Measurements from ENCODE around the gene CACNG4.

DNA sequence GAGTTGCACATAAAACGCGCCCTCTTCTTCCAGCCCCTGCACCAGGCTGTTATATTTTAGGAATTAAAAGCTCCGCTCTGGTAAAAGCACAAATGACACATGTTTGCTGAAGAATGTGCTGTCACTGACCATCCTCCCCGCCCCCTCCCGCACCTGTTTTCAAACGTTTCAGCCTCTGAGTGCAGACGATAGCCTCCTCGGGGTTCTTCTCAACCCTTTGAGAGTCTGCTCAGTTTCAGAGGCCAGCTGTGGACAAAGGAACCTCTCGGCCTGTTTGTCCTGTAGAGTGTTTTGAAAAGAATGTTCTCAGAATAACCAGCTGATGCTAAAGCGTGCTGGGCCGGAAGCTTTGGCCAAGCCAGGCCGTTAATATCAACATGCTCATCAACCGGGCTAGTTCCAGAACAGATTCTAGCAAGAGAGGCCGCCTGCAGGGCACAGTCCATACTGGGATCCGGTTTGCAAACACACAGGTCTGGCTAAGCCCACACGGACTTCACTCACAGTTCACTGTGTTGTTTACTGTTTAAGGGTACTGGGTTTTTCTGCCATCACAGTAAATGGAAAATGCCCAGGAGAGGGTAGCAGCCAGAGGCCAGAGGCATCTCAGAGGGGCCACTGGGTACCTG, 6.4 kb upstream of the CACNG4 start:
- TF ChIP-seq, protein P1, sequence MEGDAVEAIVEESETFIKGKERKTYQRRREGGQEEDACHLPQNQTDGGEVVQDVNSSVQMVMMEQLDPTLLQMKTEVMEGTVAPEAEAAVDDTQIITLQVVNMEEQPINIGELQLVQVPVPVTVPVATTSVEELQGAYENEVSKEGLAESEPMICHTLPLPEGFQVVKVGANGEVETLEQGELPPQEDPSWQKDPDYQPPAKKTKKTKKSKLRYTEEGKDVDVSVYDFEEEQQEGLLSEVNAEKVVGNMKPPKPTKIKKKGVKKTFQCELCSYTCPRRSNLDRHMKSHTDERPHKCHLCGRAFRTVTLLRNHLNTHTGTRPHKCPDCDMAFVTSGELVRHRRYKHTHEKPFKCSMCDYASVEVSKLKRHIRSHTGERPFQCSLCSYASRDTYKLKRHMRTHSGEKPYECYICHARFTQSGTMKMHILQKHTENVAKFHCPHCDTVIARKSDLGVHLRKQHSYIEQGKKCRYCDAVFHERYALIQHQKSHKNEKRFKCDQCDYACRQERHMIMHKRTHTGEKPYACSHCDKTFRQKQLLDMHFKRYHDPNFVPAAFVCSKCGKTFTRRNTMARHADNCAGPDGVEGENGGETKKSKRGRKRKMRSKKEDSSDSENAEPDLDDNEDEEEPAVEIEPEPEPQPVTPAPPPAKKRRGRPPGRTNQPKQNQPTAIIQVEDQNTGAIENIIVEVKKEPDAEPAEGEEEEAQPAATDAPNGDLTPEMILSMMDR (conservative IDR thresholded peaks at IDR 0.05; ENCODE audit: low read length) = no peak
- TF ChIP-seq EZH2phosphoT487 (IDR thresholded peaks at IDR 0.05; ENCODE audit: borderline replicate concordance, low read depth, low read length) = no peak
